ENCODE measurements around the gene ASCL2.

ASCL2 gene

DNA sequence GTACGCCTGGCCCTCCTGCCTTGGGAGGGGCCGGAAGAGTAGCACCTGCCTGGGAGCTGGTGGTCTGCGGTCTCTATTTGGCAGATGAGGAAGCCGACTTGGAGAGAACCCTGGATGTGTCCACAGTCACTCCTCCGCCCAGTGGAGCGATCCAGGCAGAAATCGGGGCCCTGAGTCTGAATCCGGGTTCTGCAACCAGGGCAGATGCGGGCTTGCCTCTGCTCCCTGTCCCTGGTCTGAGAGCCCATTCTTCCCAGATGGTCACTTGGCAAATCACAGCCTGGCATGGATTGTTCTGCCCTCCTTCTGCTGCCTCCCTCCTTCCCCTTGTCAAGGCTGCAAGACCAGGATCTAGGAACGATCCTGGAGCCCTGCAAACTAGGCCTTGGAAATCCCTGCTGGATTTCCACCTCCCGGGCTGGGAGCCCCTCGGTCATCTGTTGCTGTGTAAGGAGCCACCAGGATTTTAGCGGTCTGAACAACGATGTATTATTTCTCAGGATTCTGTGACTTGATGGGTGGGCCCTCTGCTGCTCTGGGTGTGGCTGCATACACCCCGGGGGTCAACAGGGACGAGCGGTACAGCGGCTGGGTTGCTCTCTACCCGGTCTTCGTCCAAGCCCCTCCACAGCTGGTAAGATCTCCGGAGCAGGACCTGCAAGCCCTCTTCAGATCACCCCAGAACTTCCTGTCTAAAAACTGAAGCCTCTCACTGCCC, 2.0 kb upstream of the ASCL2 start:
- no peak for DNase-seq (ENCODE audit: low read depth in 3 of 3)

DNA sequence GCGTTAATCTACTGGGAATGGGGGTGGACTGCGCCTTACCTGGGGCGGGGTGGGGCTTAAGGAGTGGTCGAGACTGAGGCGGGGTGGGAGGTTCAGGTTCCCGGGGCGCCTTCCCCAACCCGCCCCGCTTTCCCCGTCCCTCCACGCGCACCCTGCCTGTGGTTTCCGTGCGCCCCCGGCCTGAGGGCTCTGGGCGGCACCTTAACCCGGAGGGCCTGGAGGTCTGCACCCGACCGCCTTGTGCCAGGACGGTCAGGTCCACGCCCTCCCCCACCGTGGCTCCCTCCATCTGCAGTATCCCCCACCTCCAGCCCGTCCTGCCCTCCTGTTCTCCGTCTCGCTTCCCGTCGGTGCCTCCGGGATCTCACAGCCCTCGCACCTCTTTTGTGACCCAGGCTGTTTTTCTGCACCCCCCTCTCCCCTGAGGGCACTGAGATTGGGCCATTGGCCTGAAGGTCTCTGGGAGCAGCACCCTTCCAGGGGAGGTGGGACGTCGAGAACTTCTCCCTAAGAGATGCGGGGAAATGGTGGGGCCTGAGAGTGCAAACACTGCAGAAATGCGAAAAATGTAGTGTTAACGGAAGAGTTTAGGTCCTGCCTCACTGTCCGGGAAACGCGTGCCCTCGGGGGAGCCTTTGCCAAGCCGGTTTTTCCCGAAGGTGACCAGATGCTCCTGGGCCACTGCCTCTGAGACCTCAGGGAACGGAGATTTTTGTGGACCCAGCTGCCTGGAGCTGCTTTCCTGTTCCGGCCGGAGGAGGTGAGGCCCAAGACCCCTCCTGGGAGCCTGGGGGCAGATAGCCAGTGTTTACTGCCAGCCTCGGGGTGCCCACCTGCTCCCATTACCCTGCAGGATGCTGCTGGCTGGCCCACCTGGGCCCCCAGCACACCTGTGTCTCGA, 1.2 kb upstream of the ASCL2 start:
- DNase-seq (ENCODE audit: low read depth in 3 of 3): no peak

DNA sequence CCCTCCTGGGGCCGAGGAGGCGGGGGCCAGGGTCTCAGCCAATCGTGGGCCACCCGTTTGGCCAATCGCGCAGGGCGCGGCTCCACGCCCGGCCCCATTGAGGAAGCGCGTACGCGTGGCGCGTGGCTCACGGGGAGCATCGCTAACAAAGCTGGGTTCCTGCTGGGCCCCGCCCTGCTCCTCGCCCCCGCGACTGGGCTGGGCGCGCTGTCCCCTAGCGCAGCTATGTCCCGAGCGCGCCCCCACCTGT, 614 bp upstream of the ASCL2 start:
- DNase-seq (ENCODE audit: low read depth in 3 of 3): no peak

DNA sequence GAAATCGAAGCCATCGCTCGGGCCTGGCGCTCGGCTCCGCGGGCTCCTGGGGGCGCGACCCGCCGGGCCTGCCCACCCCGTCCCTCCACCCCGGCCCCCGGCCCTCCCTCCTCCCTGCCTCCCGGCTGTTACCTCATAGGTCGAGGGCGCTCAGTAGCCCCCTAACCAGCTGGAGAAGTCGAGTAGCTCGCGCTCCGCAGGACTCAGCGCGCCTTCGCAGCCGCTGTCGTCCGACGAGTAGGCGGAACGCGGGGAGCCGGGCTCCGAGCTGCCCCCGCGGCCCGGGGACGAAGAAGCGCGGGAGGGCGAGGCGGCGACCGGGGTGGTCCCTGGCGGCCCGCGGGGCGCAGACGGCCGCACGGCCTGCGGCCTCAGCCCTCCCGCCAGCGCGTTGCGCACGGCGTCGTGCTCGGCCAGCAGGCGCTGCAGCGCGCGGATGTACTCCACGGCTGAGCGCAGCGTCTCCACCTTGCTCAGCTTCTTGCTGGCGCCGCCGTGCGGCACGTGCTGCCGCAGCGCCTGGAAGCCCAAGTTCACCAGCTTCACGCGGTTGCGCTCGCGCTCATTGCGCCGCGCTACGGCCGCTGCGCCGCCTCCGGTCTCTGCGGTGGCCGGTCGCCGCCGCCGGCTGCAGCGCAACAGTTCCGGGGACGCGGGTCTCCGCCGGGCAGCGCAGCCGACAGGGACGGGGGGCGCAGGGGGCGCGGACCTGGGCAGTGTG, 627 bp downstream of the ASCL2 start:
- DNase-seq (ENCODE audit: low read depth in 3 of 3): peak in 1 of 3 donors; percentile 37

DNA sequence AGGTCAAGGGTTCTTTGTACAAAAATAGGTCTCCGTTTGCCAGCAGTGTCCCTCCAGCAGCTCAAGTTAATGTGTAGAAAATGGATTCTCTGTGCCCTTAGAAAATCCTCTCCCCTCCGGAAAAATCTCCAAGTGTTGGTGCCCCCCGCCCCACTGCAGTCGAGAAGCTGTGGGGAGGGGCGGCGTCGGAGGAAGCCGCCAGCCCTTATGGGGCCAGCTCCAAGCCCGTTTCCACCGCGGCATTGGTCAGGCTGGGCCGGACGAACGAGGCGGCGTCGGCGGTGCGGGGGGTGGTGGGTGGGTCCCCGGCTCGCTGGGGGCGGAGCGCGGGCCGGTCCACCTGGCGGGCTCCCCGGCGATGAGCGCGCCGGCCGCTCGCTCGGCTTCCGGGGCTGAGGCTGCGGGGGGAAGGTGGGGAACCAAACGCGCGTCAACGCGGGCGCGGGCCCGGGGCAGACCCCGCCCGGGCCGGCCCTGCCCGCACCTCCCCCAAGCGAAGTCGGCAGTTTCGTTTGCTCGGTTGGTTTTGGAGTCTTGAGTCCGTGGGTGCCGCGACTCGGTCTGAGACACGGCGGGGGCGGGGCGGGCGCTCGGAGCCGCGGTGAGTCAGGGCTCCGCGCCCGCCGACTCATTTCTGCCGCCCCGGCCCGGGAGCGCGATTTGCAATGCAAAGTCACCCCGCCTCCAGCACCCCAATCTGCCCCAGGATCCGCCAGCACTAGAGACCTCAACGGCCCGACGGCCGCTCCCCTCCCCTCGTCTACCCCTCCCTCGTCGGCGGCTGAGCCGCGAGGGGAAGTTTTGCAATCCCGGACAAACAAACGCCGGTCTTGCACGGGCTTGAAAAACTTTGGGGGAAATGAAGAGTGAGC, 1.4 kb downstream of the ASCL2 start:
- peak; percentile 63 to 87 (median 71) for DNase-seq (ENCODE audit: low read depth in 3 of 3)

DNA sequence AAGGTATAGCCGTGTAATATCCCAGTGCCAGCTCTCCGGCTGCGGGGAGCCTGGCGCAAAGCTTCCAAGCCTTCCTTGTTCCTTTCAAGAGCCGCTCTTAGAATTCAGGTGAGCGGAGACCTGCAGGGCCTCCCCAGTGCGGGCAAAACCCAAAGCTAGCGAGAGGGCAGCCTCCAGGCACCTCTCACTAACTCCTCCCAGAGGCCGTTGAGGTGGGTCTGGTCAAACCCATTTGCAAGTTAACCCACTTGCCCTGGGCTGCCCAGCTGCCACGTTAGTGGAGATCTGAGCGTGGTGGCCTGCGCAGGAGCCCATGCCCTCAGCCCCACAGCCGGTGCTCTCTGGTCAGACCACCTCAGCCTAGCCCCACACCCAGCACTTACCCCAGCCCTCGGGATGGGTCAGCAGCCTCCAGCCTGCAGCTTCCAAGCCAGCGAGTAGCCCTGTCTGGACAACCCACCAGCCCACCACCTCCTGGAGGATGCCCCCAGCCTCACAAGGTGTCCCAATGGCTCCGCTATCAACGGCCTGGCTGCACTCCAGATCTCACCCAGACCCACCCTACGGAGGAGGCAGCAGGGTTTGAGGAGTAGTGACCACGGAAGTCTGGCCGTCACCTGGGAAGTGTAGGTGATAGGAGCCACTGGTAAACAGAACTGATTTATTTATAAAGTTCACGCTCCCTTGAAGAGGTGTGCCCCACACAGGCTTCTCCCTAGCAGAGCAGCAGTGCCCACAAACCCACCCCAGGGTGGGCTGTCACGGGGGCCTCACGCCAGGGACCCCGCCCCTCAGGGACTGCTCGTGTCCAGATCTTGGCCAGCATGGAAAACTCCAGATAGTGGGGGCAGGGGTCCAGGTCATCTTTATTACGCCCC, 2.3 kb downstream of the ASCL2 start:
- DNase-seq (ENCODE audit: low read depth in 3 of 3): no peak

DNA sequence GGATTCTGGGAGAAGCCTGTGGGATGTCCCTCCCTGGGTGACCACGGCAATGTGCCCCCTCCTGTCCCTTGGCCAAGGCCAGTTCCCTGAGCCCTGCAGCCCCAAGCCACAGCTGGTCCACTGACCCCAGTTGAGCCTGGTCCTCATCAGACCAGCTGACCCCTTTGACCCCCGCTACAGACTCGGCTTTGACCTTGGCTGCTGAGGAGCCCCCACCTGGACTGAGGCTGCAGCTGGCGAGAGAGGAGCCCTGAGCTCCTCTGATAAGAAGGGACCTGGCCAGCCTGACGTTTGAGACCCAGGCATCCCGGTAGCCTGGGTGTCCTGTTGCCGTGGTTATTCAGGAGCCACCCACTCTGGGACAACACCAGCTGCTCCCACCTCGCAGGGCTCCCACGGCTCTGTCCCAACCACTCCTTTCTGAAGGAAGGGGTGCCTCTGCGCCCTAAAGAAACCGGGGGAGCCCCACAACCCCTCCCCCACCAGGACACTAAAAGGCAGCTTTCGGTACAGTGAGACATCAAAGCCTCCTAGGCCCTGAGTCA, 3.0 kb downstream of the ASCL2 start:
- DNase-seq (ENCODE audit: low read depth in 3 of 3): no peak

DNA sequence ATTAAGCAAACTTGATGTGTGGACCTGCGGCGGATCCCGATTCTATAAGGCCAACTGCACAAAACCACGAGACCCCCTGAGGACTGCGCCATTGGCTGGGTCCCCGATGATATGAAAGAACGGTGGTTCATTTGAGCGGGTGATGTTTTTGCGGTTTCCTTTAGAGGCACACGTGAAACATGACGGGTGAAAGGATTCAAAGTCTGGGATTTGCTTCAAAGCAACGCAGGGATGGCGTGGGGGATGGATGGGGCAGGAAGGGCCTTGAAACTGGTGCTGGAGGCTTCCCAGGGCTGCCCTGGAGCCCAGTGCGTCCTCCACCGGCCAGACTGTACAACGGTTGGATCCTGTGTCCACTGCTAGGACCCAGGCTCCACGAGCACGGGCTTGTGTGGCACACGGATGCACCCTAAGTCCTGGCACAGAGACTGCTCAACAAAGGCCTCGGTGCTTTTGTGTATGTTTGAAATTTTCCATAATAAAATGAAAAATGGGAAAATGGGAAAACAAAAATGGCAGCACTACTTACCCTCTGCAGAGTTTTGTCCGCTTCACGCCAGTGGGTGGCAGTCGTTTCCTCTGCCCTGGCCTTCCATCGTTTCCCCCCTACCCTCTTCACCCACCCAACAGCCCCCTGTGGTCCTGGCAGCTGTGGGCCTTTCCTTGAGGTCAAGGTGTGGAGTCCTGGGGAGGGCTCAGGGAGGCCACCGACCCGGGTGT, 3.6 kb downstream of the ASCL2 start:
- no peak for DNase-seq (ENCODE audit: low read depth in 3 of 3)

DNA sequence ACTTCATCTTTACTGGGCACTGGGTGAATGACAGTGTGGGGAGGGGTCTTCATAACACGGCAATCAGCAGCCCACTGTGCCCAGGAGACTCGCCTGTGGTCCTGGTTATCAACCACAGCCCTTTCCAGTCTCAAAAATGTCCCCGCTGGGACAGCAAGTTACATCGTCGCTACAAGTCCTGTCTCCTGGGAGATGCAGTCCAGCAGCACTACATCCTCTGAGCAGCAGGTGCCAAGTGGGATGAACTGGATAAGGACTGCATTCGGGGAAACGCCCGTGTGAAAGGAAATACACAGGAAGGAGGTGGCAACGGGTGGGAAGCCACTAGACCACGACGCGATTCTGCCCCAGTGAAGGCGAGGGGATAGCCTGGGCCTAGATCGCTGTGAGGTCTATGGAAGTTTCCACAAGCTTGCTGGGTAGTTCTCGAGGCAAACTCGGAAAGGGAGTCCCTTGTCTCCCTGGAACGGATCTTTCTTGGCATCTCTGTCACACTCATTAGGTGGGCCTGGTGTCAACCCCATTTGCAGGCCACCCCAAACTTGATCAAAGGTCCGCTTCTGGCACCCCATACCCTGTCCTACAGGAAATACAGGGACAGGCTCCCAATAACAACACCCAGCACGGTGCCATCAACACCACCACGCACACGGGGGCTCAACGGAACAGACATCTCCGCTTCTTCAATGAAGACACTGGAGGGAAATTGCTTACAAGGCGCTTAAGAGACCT, 4.4 kb downstream of the ASCL2 start:
- DNase-seq (ENCODE audit: low read depth in 3 of 3): no peak

DNA sequence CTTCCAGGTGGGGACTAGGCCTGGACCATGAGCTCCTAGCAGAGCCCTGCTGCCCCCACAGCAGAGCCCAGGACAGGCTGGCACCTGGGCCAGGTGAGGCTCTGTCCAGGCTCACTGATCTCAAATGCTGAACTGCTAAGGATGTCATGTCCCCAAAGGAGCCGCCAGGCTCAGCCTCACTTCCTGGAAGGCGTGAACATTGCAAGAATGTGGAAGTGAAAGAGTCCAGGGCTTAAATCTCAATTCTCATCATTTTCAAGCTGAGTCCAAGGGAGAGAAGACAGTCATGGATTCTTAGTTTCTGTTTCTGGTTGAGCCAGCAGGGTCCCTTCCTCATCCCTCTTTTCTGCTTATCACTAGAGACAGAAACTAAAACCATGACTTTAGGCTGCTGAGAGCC, 5.0 kb downstream of the ASCL2 start:
- no peak for DNase-seq (ENCODE audit: low read depth in 3 of 3)

DNA sequence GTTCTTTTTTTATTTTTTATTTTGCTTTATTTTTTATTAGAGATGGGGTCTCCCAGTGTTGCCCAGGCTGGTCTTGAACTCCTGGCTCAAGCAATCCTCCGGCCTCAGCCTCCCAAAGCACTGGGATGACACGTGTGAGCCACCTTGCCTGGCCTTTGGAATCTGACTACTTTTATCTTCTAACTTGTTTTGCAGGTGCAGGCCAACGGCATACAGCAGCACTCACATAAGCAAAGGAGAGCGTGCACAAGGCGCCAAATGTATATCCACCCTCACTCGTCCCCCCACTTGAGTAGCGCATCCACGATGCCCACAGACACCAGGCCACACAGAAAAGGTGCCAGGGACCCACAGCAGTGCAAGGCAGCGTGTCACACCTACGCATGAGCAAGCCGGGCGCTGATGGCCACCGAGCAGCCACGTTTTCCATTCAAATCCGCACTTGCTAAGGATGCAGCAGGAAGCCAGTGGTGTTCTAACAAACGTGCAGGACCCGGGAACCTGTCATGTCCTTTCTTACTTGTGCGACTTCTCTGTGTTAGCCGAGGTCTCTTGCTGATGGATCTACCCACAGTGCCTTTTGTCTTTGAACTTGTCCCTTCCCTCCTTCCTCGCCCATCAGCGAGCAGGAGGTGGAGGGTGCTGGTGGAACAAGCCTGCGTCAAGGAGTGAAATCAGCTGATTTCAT, 5.9 kb downstream of the ASCL2 start:
- no peak for DNase-seq (ENCODE audit: low read depth in 3 of 3)

DNA sequence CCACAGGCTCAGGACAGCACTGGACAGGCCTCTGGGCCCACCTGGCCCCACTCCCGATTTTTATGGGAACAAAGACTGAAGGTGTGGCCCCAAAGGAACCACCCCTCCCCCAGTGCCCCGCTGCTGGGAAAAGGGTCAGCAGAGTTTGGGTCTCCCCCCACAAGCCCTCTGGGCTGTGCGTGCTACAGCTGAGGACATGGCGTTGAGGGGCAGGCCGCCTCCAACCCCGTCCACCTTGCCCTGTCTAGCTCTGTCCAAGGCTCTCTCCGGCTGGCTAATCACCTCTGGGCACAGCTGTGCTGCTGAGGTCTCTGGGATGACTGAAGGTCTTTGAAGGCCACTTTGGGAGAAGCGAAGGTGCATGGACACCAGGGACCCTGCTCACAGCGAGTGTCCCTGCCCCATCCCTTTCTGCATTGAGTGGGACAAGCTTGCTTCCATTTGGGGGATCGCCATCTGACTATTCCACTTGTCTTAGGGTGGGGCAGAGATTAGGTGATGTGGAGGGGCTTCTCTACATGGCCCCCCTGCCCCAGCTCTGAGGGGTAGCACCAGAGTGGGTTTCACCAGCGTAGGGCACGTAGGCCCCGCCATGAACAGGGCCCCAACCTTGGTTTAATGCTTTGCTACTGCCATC, 6.5 kb downstream of the ASCL2 start:
- DNase-seq (ENCODE audit: low read depth in 3 of 3): no peak

DNA sequence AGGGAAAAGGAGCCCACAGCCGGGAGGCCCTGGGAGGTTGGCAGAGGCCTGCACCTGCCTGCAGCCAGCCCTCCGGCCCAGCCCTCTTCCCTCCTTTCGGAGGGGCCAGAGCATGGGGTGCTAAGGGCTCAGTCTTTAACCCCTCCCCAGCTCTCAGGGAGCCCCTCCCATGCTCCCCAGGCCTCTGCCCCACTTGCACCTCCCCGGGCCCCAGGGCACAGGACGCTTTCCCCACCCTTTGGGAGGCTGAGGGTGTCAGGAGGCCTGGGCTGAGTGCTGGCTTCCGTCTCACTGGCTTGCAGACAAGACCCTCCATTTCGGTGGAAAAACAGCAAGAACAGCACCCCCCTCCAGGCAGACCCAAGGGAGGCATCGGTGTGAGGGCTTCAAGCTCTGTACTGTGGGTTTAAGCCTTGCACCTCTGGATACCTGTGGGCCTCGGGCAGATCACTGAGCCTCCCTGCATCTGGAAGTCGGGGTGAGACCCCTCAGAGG, 7.3 kb downstream of the ASCL2 start:
- DNase-seq (ENCODE audit: low read depth in 3 of 3): no peak

DNA sequence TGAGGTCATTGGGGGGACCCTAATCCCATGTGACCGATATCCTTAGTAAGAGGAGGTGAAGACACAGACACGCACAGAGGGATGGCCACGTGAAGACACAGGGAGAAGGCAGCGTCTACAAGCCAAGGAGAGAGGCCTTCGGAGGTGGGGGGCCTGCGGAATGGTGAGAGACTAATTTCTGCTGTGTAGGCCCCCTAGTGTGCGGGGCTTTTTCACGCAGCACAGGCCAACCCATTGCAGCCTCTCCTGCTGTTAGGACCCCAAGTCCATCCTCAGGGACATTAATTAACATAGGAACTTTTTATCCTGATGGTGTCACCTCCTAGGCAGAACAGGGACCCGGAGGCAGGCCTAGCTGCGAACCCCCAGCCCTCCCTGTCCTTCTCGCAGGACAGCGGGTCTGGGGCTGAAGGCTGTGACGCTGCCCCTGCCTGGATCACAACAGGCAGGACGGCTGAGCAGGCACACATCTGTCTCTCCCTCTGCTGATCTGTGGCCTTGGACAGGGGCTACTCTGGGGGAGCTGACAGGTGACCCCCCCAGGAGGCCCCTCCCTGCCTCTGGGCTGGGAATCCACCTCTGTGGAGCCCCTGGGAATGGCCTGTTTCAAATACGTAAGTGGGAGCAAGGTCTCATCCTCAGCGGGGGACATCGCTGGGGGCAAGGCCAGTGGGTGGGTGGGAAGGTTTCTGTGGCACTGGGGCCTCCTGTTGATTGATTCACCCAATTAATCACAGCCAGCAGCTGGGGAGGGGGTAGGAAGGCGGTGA, 7.9 kb downstream of the ASCL2 start:
- DNase-seq (ENCODE audit: low read depth in 3 of 3): no peak

DNA sequence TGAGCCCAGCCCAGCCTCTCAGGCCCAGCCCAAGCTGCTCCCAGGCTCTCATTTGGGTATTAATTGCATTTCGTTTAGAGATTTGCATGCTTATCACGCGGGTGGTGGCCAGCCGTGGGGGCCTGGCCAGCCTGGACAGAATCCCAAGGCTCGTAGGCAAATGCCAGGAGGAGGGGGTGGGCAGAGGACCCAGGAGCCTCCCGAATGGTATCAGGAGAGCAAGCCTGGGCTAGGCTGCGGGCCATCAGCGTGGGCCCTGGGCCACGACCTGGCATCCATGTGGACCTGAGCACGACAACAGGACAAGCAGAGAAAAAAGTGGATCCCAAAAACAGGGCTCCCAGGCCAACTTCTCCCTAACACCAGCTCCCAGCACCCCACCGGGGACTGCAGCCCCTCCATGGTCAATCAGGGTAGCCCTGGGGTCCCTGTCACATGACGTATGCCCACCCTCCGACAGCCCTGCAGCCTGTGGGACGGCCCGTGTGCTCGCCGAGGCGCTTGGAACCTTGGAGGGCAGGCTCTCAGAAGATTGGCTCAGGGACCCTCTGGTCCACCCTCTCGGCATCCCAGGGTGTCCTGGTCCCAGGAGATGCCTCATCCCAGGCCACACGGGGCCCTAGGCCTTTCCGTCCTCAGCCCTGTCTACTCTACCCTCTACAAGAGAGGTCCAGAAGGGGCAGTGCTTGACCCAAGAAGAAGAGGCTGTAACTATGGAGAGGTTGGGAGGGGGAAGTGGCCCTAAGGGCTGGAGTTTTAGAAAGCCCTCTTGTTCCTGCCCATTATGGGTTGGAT, 8.8 kb downstream of the ASCL2 start:
- no peak for DNase-seq (ENCODE audit: low read depth in 3 of 3)

All from stimulated activated CD4-positive, alpha-beta T cell treated with anti-CD3 and anti-CD28 coated beads, TNF-alpha, amount 100 ng/mL, for 48 hours (primary cell).